A549 (cell line): ENCODE measurements around the gene FSTL4. TPM values are rescaled to one million over a fixed set of nuclear protein-coding genes. Genes with fewer than 3 reads are reported as not detected.

ENCODE experiments used
- ATAC-seq, 2 experiments: fragments of 200-7000 bp in 1 of 2; fragments of >200 bp in 1 of 2; cut with Nextera tagmentation in 1 of 2; cut with Tn5 transposase in 1 of 2; 3 replicates each; pipeline versions ENCODE4 v1.8.0 to v1.9.1; 2018 to 2020; ENCODE audit warnings: mild to moderate bottlenecking in 1 of 2, moderate library complexity in 1 of 2
- CTCF ChIA-PET: fragments of 300-600 bp; sonication (Branson Sonifier 250); formaldehyde crosslinking; extraction: SDS; loops from one replicate; lab custom pipeline; 2021; ENCODE audit warnings: antibody characterized with exemption, inconsistent platforms; lab: Yijun Ruan, JAX
- POLR2A ChIA-PET: fragments of 350-600 bp; formaldehyde crosslinking; extraction: SDS; loops from one replicate; lab custom pipeline; 2021; ENCODE audit warnings: antibody characterized with exemption, inconsistent platforms; lab: Yijun Ruan, JAX
- DNase-seq, 2 experiments: peaks; one replicate each; pipeline versions ENCODE4 v3.0.0 to v3.0.0-alpha.2; 2011 to 2016; ENCODE audit warnings: low read depth in 1 of 2, low spot score in 1 of 2
- FAIRE-seq: peaks from 2 replicates; lab custom pipeline; 2011; peaks lifted over from hg19 to GRCh38; lab: Jason Lieb, UNC
- H3K27ac ChIP-seq, 2 experiments: fragments of >200 bp; sonication (Bioruptor Twin); formaldehyde crosslinking; 3 replicates each; pipeline ENCODE4 v1.5.1; 2016 to 2017
- H3K4me1 ChIP-seq: fragments of >200 bp; sonication (Bioruptor Twin); formaldehyde crosslinking; 3 replicates; pipeline ENCODE4 v1.6.1; 2016
- H3K4me2 ChIP-seq: fragments of >200 bp; sonication (Bioruptor Twin); formaldehyde crosslinking; 3 replicates; pipeline ENCODE4 v1.6.1; 2016
- H3K4me3 ChIP-seq: fragments of >200 bp; sonication (Bioruptor Twin); formaldehyde crosslinking; 3 replicates; pipeline ENCODE4 v1.5.1; 2016
- H3K9me3 ChIP-seq: fragments of >200 bp; sonication (Bioruptor Twin); formaldehyde crosslinking; 3 replicates; pipeline ENCODE4 v1.6.1; 2016
- CBX8 ChIP-seq: fragments of 200-600 bp; sonication (generic); IDR thresholded peaks from 2 replicates; pipeline ENCODE4 v1.6.1; 2016
- CHD2 ChIP-seq: fragments of 150-350 bp; IDR thresholded peaks from 2 replicates; pipeline ENCODE4 v1.6.1; 2014; ENCODE audit warnings: low read length; ENCODE audit not compliant: partially characterized antibody
- CHD4 ChIP-seq: fragments of 200-600 bp; sonication (generic); IDR thresholded peaks from 2 replicates; pipeline ENCODE4 v1.6.1; 2016; ENCODE audit warnings: antibody characterized with exemption, mild to moderate bottlenecking, borderline replicate concordance
- EHF ChIP-seq: fragments of 250-450 bp; sonication (Bioruptor Pico); IDR thresholded peaks from 2 replicates; pipeline ENCODE4 v1.5.0; 2020; ENCODE audit warnings: mild to moderate bottlenecking
- EP300 ChIP-seq, 2 experiments: fragments of >200 bp; sonication (Bioruptor Twin); formaldehyde crosslinking; IDR thresholded peaks; 2 replicates in 1 of 2; 3 replicates in 1 of 2; pipeline ENCODE4 v1.6.1; 2016 to 2017
- FOXS1 ChIP-seq: fragments of 250-450 bp; sonication (Bioruptor Pico); IDR thresholded peaks from 2 replicates; pipeline ENCODE4 v1.5.0; 2020; ENCODE audit warnings: mild to moderate bottlenecking, moderate library complexity
- HDAC2 ChIP-seq: fragments of 200-600 bp; sonication (generic); IDR thresholded peaks from 2 replicates; pipeline ENCODE4 v1.6.1; 2016
- HOXA7 ChIP-seq: fragments of 250-450 bp; sonication (Bioruptor Pico); IDR thresholded peaks from 2 replicates; pipeline ENCODE4 v1.5.0; 2020; ENCODE audit warnings: mild to moderate bottlenecking, moderate library complexity
- HOXB13 ChIP-seq: fragments of 250-450 bp; sonication (Bioruptor Pico); IDR thresholded peaks from 2 replicates; pipeline ENCODE4 v1.5.0; 2020; ENCODE audit warnings: low read depth, mild to moderate bottlenecking, moderate library complexity
- JUNB ChIP-seq: fragments of >200 bp; sonication (Bioruptor Twin); formaldehyde crosslinking; IDR thresholded peaks from 2 replicates; pipeline ENCODE4 v1.6.1; 2016
- KDM1A ChIP-seq: fragments of 200-600 bp; sonication (generic); IDR thresholded peaks from 2 replicates; pipeline ENCODE4 v1.6.1; 2016; ENCODE audit warnings: low read depth, mild to moderate bottlenecking
- KDM5A ChIP-seq: fragments of 200-600 bp; sonication (generic); IDR thresholded peaks from 2 replicates; pipeline ENCODE4 v1.6.1; 2016; ENCODE audit warnings: antibody characterized with exemption, mild to moderate bottlenecking
- MYC ChIP-seq: IDR thresholded peaks from 2 replicates; pipeline ENCODE4 v1.6.1; 2012; ENCODE audit warnings: mild to moderate bottlenecking, inconsistent platforms, low read length, improper control_type of control experiment, borderline replicate concordance
- NFE2L2 ChIP-seq: fragments of 150-350 bp; conservative IDR thresholded peaks from 2 replicates; pipeline ENCODE4 v1.6.1; 2014; ENCODE audit warnings: low read length
- NPAS2 ChIP-seq: fragments of 250-450 bp; sonication (Bioruptor Pico); IDR thresholded peaks from 2 replicates; pipeline ENCODE4 v1.8.0; 2022; ENCODE audit warnings: mild to moderate bottlenecking, moderate library complexity, borderline replicate concordance
- RAD21 ChIP-seq, 2 experiments: fragments of >200 bp in 1 of 2; sonication (Bioruptor Twin) in 1 of 2; formaldehyde crosslinking in 1 of 2; IDR thresholded peaks in 1 of 2; conservative IDR thresholded peaks in 1 of 2; 2 replicates in 1 of 2; 3 replicates in 1 of 2; pipeline ENCODE4 v1.6.1; 2012 to 2018; ENCODE audit warnings: inconsistent platforms in 1 of 2
- SREBF2 ChIP-seq: fragments of 450-650 bp; IDR thresholded peaks from 2 replicates; pipeline ENCODE4 v1.6.1; 2014; ENCODE audit warnings: mild to moderate bottlenecking, moderate library complexity
- TP53 ChIP-seq: fragments of 250-450 bp; sonication (Bioruptor Pico); IDR thresholded peaks from 2 replicates; pipeline ENCODE4 v1.5.0; 2021; ENCODE audit warnings: mild to moderate bottlenecking, moderate library complexity
- WGBS: methylation state at CpG from one replicate; pipeline ENCODE4 v1.1.6; 2017; ENCODE audit errors: missing lambda C conversion rate; 5-methylcytosine and 5-hydroxymethylcytosine counted together
- polyA plus RNA-seq, 4 experiments: library from polyadenylated mRNA; depleted of rRNA in 3 of 4; stranded (reverse); fragments of >200 nt; fragmentation: RNase III in 1 of 4; extraction: RNeasy Plus Mini Kit Qiagen cat#74134 plus additional on column Dnase treatment in 1 of 4; gene quantifications; 2 replicates in 3 of 4; 3 replicates in 1 of 4; pipeline ENCODE4 v1.2.3, GENCODE V29; 2011 to 2017
- TF ChIP-seq, protein P1 (sequence below): fragments of 150-350 bp; IDR thresholded peaks from 2 replicates; pipeline ENCODE4 v1.6.1; 2014; ENCODE audit warnings: low read depth, mild to moderate bottlenecking, low read length
- TF ChIP-seq, protein P2 (sequence below): fragments of 250-450 bp; sonication (Bioruptor Pico); IDR thresholded peaks from 2 replicates; pipeline ENCODE4 v1.5.0; 2021; ENCODE audit warnings: mild to moderate bottlenecking, moderate library complexity, borderline replicate concordance
- TF ChIP-seq, protein P3 (sequence below): fragments of >200 bp; sonication (Bioruptor Twin); formaldehyde crosslinking; IDR thresholded peaks from 3 replicates; pipeline ENCODE4 v1.5.1; 2016

FSTL4 gene
- polyA plus RNA-seq, 2 of the 4 experiments (the other 2 are of a cell fraction), result 1.6 to 1.8 TPM

GRCh38 chr5:133314086-133314485 is 298.3 kb downstream of the FSTL4 start:
- no peak for FAIRE-seq
- ChIA-PET POLR2A (no interaction called here), CTCF (interaction anchor here (0.7 to 1.4 kb wide), 3 partner anchors 8 to 12 kb away, joined by 3 read pairs; no protein-coding TSS in a partner anchor)
- Histone ChIP-seq H3K4me2 (no peak overlapping the region), H3K4me1 (no peaks in the 10 kb centered on the region), H3K9me3 (no peaks in the 10 kb centered on the region), H3K4me3 (no peak overlapping the region), H3K27ac (no peak overlapping the region)
- TF ChIP-seq KDM5A (no peak), KDM1A (no peak), NFE2L2 (no peak), EHF (CRISPR knock-in tag) (no peak), SREBF2 (no peak), HOXA7 (no peak), CHD2 (no peak), FOXS1 (CRISPR knock-in tag) (no peak), HDAC2 (no peak)
- TF ChIP-seq, protein P1, sequence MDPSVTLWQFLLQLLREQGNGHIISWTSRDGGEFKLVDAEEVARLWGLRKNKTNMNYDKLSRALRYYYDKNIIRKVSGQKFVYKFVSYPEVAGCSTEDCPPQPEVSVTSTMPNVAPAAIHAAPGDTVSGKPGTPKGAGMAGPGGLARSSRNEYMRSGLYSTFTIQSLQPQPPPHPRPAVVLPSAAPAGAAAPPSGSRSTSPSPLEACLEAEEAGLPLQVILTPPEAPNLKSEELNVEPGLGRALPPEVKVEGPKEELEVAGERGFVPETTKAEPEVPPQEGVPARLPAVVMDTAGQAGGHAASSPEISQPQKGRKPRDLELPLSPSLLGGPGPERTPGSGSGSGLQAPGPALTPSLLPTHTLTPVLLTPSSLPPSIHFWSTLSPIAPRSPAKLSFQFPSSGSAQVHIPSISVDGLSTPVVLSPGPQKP, result no peak
- no peak for DNase-seq
- ATAC-seq, result no peak
- 73% methylated on average over 7 of the region's 7 CpGs for WGBS

DNA sequence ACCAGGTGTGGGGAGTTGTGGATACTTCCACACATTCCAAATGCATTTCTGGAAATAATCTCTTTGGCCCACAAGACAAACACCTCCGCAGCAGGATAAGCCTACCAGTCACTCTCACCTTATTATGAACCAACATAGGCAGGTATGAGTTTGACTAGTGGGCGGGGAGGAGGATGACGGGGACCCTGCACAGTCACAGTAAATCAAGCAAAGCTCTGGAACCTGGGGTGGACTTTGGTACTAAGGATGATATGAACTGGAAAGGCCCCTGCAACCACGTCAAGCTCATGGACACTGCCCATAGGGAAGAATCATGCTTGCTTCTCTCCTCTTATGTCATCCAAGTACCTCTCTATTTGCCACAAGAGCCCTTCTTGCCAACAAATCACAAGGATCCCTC is 301.2 kb downstream of the FSTL4 start:
- no peak for FAIRE-seq
- Histone ChIP-seq H3K4me2 (no peak overlapping the region), H3K27ac (no peak overlapping the region), H3K9me3 (no peaks in the 10 kb centered on the region), H3K4me3 (no peak overlapping the region), H3K4me1 (no peaks in the 10 kb centered on the region)
- no peak for DNase-seq
- 73% methylated on average over 4 of the region's 4 CpGs for WGBS
- ChIA-PET POLR2A (no interaction called here), CTCF (interaction anchor here (1.0 to 1.7 kb wide), 3 partner anchors 9 to 454 kb away, joined by 3 read pairs; no protein-coding TSS in a partner anchor)
- TF ChIP-seq TP53 (CRISPR knock-in tag), result no peak
- no peak for TF ChIP-seq CHD4
- TF ChIP-seq, protein P2, sequence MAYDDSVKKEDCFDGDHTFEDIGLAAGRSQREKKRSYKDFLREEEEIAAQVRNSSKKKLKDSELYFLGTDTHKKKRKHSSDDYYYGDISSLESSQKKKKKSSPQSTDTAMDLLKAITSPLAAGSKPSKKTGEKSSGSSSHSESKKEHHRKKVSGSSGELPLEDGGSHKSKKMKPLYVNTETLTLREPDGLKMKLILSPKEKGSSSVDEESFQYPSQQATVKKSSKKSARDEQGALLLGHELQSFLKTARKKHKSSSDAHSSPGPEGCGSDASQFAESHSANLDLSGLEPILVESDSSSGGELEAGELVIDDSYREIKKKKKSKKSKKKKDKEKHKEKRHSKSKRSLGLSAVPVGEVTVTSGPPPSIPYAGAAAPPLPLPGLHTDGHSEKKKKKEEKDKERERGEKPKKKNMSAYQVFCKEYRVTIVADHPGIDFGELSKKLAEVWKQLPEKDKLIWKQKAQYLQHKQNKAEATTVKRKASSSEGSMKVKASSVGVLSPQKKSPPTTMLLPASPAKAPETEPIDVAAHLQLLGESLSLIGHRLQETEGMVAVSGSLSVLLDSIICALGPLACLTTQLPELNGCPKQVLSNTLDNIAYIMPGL (CRISPR knock-in tag), result no peak
- no peak for TF ChIP-seq NPAS2 (CRISPR knock-in tag)
- TF ChIP-seq NFE2L2, result no peak
- no peak for TF ChIP-seq HOXB13
- no peak for TF ChIP-seq MYC
- no peak for TF ChIP-seq RAD21 (conservative IDR thresholded peaks at IDR 0.05 in 1 of 2, IDR thresholded peaks at IDR 0.05 in 1 of 2)
- TF ChIP-seq JUNB, result no peak
- TF ChIP-seq EP300 (IDR thresholded peaks at IDR 0.05), result no peak
- TF ChIP-seq FOXS1 (CRISPR knock-in tag), result no peak
- TF ChIP-seq, protein P3, sequence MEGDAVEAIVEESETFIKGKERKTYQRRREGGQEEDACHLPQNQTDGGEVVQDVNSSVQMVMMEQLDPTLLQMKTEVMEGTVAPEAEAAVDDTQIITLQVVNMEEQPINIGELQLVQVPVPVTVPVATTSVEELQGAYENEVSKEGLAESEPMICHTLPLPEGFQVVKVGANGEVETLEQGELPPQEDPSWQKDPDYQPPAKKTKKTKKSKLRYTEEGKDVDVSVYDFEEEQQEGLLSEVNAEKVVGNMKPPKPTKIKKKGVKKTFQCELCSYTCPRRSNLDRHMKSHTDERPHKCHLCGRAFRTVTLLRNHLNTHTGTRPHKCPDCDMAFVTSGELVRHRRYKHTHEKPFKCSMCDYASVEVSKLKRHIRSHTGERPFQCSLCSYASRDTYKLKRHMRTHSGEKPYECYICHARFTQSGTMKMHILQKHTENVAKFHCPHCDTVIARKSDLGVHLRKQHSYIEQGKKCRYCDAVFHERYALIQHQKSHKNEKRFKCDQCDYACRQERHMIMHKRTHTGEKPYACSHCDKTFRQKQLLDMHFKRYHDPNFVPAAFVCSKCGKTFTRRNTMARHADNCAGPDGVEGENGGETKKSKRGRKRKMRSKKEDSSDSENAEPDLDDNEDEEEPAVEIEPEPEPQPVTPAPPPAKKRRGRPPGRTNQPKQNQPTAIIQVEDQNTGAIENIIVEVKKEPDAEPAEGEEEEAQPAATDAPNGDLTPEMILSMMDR, result no peak
- TF ChIP-seq CBX8, result no peak
- no peak for TF ChIP-seq SREBF2
- ATAC-seq, result no peak
